IPS DF 4.7 (cell line): ENCODE results near the gene ARHGAP22.

Experiments used
- DNase-seq: peaks from one replicate; pipeline ENCODE4 v3.0.0-alpha.2; 2013; ENCODE audit warnings: low spot score; ENCODE audit errors: extremely low read depth

The ARHGAP22 gene

DNA sequence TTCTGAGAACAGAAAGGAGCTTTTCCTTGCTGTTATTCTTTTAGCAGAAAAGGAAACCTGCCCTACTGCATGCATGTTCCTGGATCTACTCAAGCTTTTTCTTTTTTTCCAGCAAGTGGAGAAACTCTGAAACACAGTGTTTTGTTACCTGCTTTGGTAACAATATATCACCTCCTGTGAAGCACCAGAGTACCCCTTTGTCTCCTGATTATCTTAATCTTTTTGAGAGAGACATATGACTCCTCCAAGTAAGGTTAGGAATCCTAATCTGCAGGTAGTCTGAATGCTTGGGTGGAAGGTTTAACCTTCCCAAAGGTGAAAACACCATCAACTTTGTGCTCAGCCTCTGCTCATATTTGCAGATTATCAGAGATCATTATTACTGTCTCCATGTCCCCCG, 205.3 kb downstream of the ARHGAP22 start:
- no peak for DNase-seq

DNA sequence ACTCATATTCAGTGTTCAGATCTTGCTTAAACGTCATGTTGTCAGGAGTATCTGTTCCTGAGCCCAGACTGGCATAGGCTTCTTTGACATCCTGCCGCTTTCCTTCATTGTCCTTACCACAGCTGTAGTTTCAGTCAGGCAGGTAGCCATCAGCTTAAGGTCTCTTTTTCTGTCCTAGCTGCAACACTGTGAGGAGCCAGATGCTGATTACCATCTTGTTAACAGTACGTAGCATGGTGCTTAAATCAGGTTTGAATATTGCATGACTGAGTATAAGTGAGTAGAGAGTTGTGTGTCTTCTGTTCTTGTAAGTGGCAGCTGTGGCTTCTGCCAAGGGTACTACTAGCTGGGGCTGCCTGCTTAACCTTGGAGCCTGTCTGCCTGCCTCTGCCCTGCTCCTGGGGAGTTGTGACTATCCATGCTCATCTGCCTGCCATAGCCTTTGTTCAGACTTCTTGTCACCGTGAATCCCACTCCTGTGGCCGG, 205.8 kb downstream of the ARHGAP22 start:
- no peak for DNase-seq

DNA sequence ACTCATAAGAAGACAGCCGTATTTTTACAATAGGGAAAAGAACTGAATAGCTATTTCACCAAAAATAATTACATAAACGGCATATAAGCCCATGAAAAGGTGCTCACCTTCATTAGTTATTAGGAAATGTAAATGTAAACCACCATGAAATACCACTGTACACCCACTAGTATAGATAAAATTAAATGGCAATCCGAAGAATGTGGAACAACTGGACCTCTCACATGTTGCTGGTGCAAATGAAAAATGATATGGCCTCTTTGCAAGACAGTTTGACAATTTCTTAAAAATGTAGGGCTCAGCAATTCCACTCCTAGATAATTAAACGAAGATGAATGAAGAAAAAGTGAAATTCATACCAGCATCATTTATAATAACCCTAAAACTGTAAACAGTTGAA, 206.6 kb downstream of the ARHGAP22 start:
- DNase-seq, result no peak
